ENCODE results near the gene EFHD1. TPM values are rescaled to one million over a fixed set of nuclear protein-coding genes. Genes with fewer than 3 reads are reported as not detected.
A peak's percentile ranks its signal among the peaks of the same experiment; 100 is the strongest.

The EFHD1 gene
- total and polyA plus RNA-seq, 4 experiments from 2014 or later = 1.4 to 3.6 (median 1.5) TPM

- DNase-seq = no peak
- H3K9me3 Mint-ChIP-seq = no peaks in the 10 kb centered on the region
- no peak overlapping the region for H3K27ac Mint-ChIP-seq
- no peaks in the 10 kb centered on the region for H3K9me3 ChIP-seq (ENCODE audit: control insufficient read depth in 1 of 2, low read length in 2 of 2)
- CTCF ChIA-PET (ENCODE audit: partially characterized antibody) = no interaction called here
- POLR2A ChIA-PET (ENCODE audit: partially characterized antibody) = no interaction called here
- no peaks in the 10 kb centered on the region for H3K27me3 ChIP-seq (ENCODE audit: insufficient read depth, low read length)
- no peaks in the 10 kb centered on the region for H3K36me3 ChIP-seq (ENCODE audit: insufficient read depth, low read length)
- H3K4me1 Mint-ChIP-seq = no peaks in the 10 kb centered on the region
- H3K27ac ChIP-seq (ENCODE audit: low read depth, low read length) = no peak overlapping the region
- no peak overlapping the region for H3K4me3 ChIP-seq (ENCODE audit: low read length in 2 of 2)
- H3K27me3 Mint-ChIP-seq = peaks cover 6 to 8% of the 10 kb centered on the region in 2 donors
- intact Hi-C loops (cut with micrococcal nuclease) = no loop called here
- H3K4me1 ChIP-seq (ENCODE audit: insufficient read depth, low read length) = no peaks in the 10 kb centered on the region
- H3K4me3 Mint-ChIP-seq = no peak overlapping the region
- H3K36me3 Mint-ChIP-seq = no peaks in the 10 kb centered on the region
Measured at GRCh38 chr2:232621186-232621585, 12.2 kb upstream of the EFHD1 start.

- peaks cover 0 to 4% (median 2%) of the 10 kb centered on the region in 4 donors for H3K4me1 Mint-ChIP-seq
- H3K27ac Mint-ChIP-seq = no peak overlapping the region
- intact Hi-C loops (cut with micrococcal nuclease) = no loop called here
- H3K27me3 Mint-ChIP-seq = peaks cover 6 to 13% of the 10 kb centered on the region in 2 donors
- no peak overlapping the region for H3K27ac ChIP-seq (ENCODE audit: low read depth, low read length)
- no peaks in the 10 kb centered on the region for H3K36me3 Mint-ChIP-seq
- no peak for DNase-seq
- no peaks in the 10 kb centered on the region for H3K27me3 ChIP-seq (ENCODE audit: insufficient read depth, low read length)
- no peaks in the 10 kb centered on the region for H3K9me3 Mint-ChIP-seq
- no peaks in the 10 kb centered on the region for H3K36me3 ChIP-seq (ENCODE audit: insufficient read depth, low read length)
- H3K4me1 ChIP-seq (ENCODE audit: insufficient read depth, low read length) = no peaks in the 10 kb centered on the region
- H3K9me3 ChIP-seq (ENCODE audit: control insufficient read depth in 1 of 2, low read length in 2 of 2) = no peaks in the 10 kb centered on the region
- no peak overlapping the region for H3K4me3 Mint-ChIP-seq
- ChIA-PET POLR2A (ENCODE audit: partially characterized antibody) (no interaction called here), CTCF (ENCODE audit: partially characterized antibody) (no interaction called here)
- no peak overlapping the region for H3K4me3 ChIP-seq (ENCODE audit: low read length in 2 of 2)
Measured at GRCh38 chr2:232622563-232622962, 10.8 kb upstream of the EFHD1 start.

GRCh38 chr2:232623768-232624765 lies 9.3 kb upstream of the EFHD1 start:
- Histone ChIP-seq H3K4me3 (ENCODE audit: low read length in 2 of 2) (no peak overlapping the region), H3K9me3 (ENCODE audit: control insufficient read depth in 1 of 2, low read length in 2 of 2) (no peaks in the 10 kb centered on the region), H3K36me3 (ENCODE audit: insufficient read depth, low read length) (no peaks in the 10 kb centered on the region), H3K27ac (ENCODE audit: low read depth, low read length) (no peak overlapping the region), H3K27me3 (ENCODE audit: insufficient read depth, low read length) (no peaks in the 10 kb centered on the region), H3K4me1 (ENCODE audit: insufficient read depth, low read length) (no peaks in the 10 kb centered on the region)
- ChIA-PET POLR2A (ENCODE audit: partially characterized antibody) (no interaction called here), CTCF (ENCODE audit: partially characterized antibody) (interaction anchor here (1.5 kb wide), 1 partner anchor 13 kb away, joined by 3 read pairs; no protein-coding TSS in a partner anchor)
- Mint-ChIP-seq H3K27ac (no peak overlapping the region), H3K36me3 (no peaks in the 10 kb centered on the region), H3K4me3 (no peak overlapping the region), H3K4me1 (peaks cover 0 to 4% (median 2%) of the 10 kb centered on the region in 4 donors), H3K27me3 (peaks cover 6 to 13% of the 10 kb centered on the region in 2 donors), H3K9me3 (no peaks in the 10 kb centered on the region)
- DNase-seq = no peak
- intact Hi-C loops (cut with micrococcal nuclease) = no loop called here

GRCh38 chr2:232626584-232626983 lies 6.8 kb upstream of the EFHD1 start:
- ChIA-PET POLR2A (ENCODE audit: partially characterized antibody) (no interaction called here), CTCF (ENCODE audit: partially characterized antibody) (interaction anchor here (1.1 to 1.3 kb wide), 2 partner anchors 16 to 624 kb away, joined by 3 read pairs; no protein-coding TSS in a partner anchor)
- Mint-ChIP-seq H3K36me3 (no peaks in the 10 kb centered on the region), H3K27ac (no peak overlapping the region), H3K4me1 (peaks cover 0 to 4% (median 2%) of the 10 kb centered on the region in 4 donors), H3K4me3 (no peak overlapping the region), H3K9me3 (no peaks in the 10 kb centered on the region), H3K27me3 (peaks cover 13 to 14% of the 10 kb centered on the region in 2 donors)
- H3K27ac ChIP-seq (ENCODE audit: low read depth, low read length) = no peak overlapping the region
- intact Hi-C loops (cut with micrococcal nuclease) = no loop called here
- no peak for DNase-seq
- no peaks in the 10 kb centered on the region for H3K9me3 ChIP-seq (ENCODE audit: control insufficient read depth in 1 of 2, low read length in 2 of 2)
- no peaks in the 10 kb centered on the region for H3K27me3 ChIP-seq (ENCODE audit: insufficient read depth, low read length)
- H3K4me3 ChIP-seq (ENCODE audit: low read length in 2 of 2) = no peak overlapping the region
- H3K36me3 ChIP-seq (ENCODE audit: insufficient read depth, low read length) = no peaks in the 10 kb centered on the region
- H3K4me1 ChIP-seq (ENCODE audit: insufficient read depth, low read length) = no peaks in the 10 kb centered on the region

- no peaks in the 10 kb centered on the region for H3K9me3 ChIP-seq (ENCODE audit: control insufficient read depth in 1 of 2, low read length in 2 of 2)
- H3K4me3 ChIP-seq (ENCODE audit: low read length in 2 of 2) = no peak overlapping the region
- peaks cover 12% of the 10 kb centered on the region for H3K27me3 ChIP-seq (ENCODE audit: insufficient read depth, low read length)
- POLR2A ChIA-PET (ENCODE audit: partially characterized antibody) = no interaction called here
- peaks cover 13% of the 10 kb centered on the region for H3K4me1 ChIP-seq (ENCODE audit: insufficient read depth, low read length)
- intact Hi-C loops (cut with micrococcal nuclease) = no loop called here
- DNase-seq = no peak
- peaks cover 4 to 14% (median 5%) of the 10 kb centered on the region in 4 donors for H3K4me1 Mint-ChIP-seq
- H3K4me3 Mint-ChIP-seq = no peak overlapping the region
- H3K36me3 Mint-ChIP-seq = no peaks in the 10 kb centered on the region
- CTCF ChIA-PET (ENCODE audit: partially characterized antibody) = no interaction called here
- peaks cover 19 to 20% of the 10 kb centered on the region in 2 donors for H3K27me3 Mint-ChIP-seq
- no peak overlapping the region for H3K27ac Mint-ChIP-seq
- no peaks in the 10 kb centered on the region for H3K9me3 Mint-ChIP-seq
- no peaks in the 10 kb centered on the region for H3K36me3 ChIP-seq (ENCODE audit: insufficient read depth, low read length)
- H3K27ac ChIP-seq (ENCODE audit: low read depth, low read length) = no peak overlapping the region
Measured at GRCh38 chr2:232628466-232629128, 4.8 kb upstream of the EFHD1 start.

GRCh38 chr2:232629129-232629475 lies 4.3 kb upstream of the EFHD1 start:
- Mint-ChIP-seq H3K27me3 (peaks cover 17 to 20% of the 10 kb centered on the region in 2 donors), H3K9me3 (no peaks in the 10 kb centered on the region), H3K36me3 (no peaks in the 10 kb centered on the region), H3K4me3 (no peak overlapping the region), H3K4me1 (peaks cover 4 to 14% (median 5%) of the 10 kb centered on the region in 4 donors), H3K27ac (no peak overlapping the region)
- Histone ChIP-seq H3K4me1 (ENCODE audit: insufficient read depth, low read length) (peaks cover 17% of the 10 kb centered on the region), H3K4me3 (ENCODE audit: low read length in 2 of 2) (no peak overlapping the region), H3K27me3 (ENCODE audit: insufficient read depth, low read length) (peaks cover 12% of the 10 kb centered on the region), H3K36me3 (ENCODE audit: insufficient read depth, low read length) (no peaks in the 10 kb centered on the region), H3K9me3 (ENCODE audit: control insufficient read depth in 1 of 2, low read length in 2 of 2) (no peaks in the 10 kb centered on the region), H3K27ac (ENCODE audit: low read depth, low read length) (no peak overlapping the region)
- CTCF ChIA-PET (ENCODE audit: partially characterized antibody) = no interaction called here
- no peak for DNase-seq
- intact Hi-C loops (cut with micrococcal nuclease) = no loop called here
- POLR2A ChIA-PET (ENCODE audit: partially characterized antibody) = no interaction called here

- ChIA-PET CTCF (ENCODE audit: partially characterized antibody) (no interaction called here), POLR2A (ENCODE audit: partially characterized antibody) (no interaction called here)
- Mint-ChIP-seq H3K4me1 (peaks cover 3 to 20% (median 9%) of the 10 kb centered on the region in 4 donors), H3K27ac (no peak overlapping the region), H3K36me3 (no peaks in the 10 kb centered on the region), H3K4me3 (peak overlapping the region; percentile 27 to 66 (median 60)), H3K9me3 (peaks cover 0 to 4% (median 0%) of the 10 kb centered on the region in 8 donors), H3K27me3 (peaks cover 25 to 30% of the 10 kb centered on the region in 2 donors)
- peaks cover 12% of the 10 kb centered on the region for H3K27me3 ChIP-seq (ENCODE audit: insufficient read depth, low read length)
- peaks cover 22% of the 10 kb centered on the region for H3K4me1 ChIP-seq (ENCODE audit: insufficient read depth, low read length)
- H3K27ac ChIP-seq (ENCODE audit: low read depth, low read length) = no peak overlapping the region
- H3K36me3 ChIP-seq (ENCODE audit: insufficient read depth, low read length) = no peaks in the 10 kb centered on the region
- DNase-seq = no peak
- no peaks in the 10 kb centered on the region for H3K9me3 ChIP-seq (ENCODE audit: control insufficient read depth in 1 of 2, low read length in 2 of 2)
- intact Hi-C loops (cut with micrococcal nuclease) = no loop called here
- no peak overlapping the region for H3K4me3 ChIP-seq (ENCODE audit: low read length in 2 of 2)
Measured at GRCh38 chr2:232632229-232632903, 1.0 kb upstream of the EFHD1 start.

Data from CD4-positive, alpha-beta memory T cell (primary cell).